K562 (cell line): Measurements from ENCODE around the gene WIPF3. TPM values are rescaled to one million over a fixed set of nuclear protein-coding genes. Genes with fewer than 3 reads are reported as not detected.
A peak's percentile ranks its signal among the peaks of the same experiment; 100 is the strongest.

Experiments used
- CREB1 ChIP-seq, 2 experiments: sonication (generic) in 1 of 2; formaldehyde crosslinking in 1 of 2; IDR thresholded peaks; 2 replicates each; pipeline versions ENCODE4 v1.6.1 to v1.8.0; 2012 to 2022; ENCODE audit warnings: inconsistent platforms in 1 of 2, mild to moderate bottlenecking in 1 of 2, missing genetic modification reagents in 1 of 2, moderate library complexity in 1 of 2
- KLF16 ChIP-seq: IDR thresholded peaks from 2 replicates; pipeline ENCODE4 v1.6.1; 2016; ENCODE audit warnings: antibody characterized with exemption
- NCOA2 ChIP-seq, 2 experiments: fragments of 450-650 bp; IDR thresholded peaks; 2 replicates each; pipeline ENCODE4 v1.6.1; 2018; ENCODE audit warnings: mild to moderate bottlenecking in 2 of 2, moderate library complexity in 1 of 2; ENCODE audit not compliant: partially characterized antibody in 2 of 2
- PHB2 ChIP-seq: fragments of 450-650 bp; IDR thresholded peaks from 2 replicates; pipeline ENCODE4 v1.6.1; 2017; ENCODE audit warnings: low read depth
- RB1 ChIP-seq: fragments of 450-650 bp; IDR thresholded peaks from 2 replicates; pipeline ENCODE4 v1.6.1; 2017; ENCODE audit warnings: low read depth, mild to moderate bottlenecking
- RBBP5 ChIP-seq: fragments of 200-600 bp; sonication (generic); IDR thresholded peaks from 2 replicates; pipeline ENCODE4 v1.6.1; 2012; ENCODE audit warnings: borderline replicate concordance, mild to moderate bottlenecking, low read length, control low read depth, inconsistent platforms; ENCODE audit not compliant: insufficient read depth, poor library complexity, severe bottlenecking
- STAT5A ChIP-seq: IDR thresholded peaks from 2 replicates; pipeline ENCODE4 v1.6.1; 2012; ENCODE audit warnings: low read length, inconsistent platforms, borderline replicate concordance
- TBL1XR1 ChIP-seq, 2 experiments: IDR thresholded peaks; 2 replicates each; pipeline ENCODE4 v1.6.1; 2012; ENCODE audit warnings: improper control_type of control experiment in 2 of 2, low read length in 2 of 2, mild to moderate bottlenecking in 1 of 2
- TEAD4 ChIP-seq, 2 experiments: sonication (generic) in 1 of 2; formaldehyde crosslinking in 1 of 2; IDR thresholded peaks; 2 replicates each; pipeline versions ENCODE4 v1.6.1 to v1.8.0; 2012 to 2022; ENCODE audit warnings: borderline replicate concordance in 1 of 2, inconsistent platforms in 1 of 2, low read length in 1 of 2, mild to moderate bottlenecking in 1 of 2, missing genetic modification reagents in 1 of 2
- ZNF766 ChIP-seq: fragments of 200-800 bp; sonication (Bioruptor generic); conservative IDR thresholded peaks from 2 replicates; pipeline ENCODE4 v1.6.1; 2016; ENCODE audit warnings: missing genetic modification characterization, missing compliant biosample characterization
- polyA plus RNA-seq, 8 experiments: library from polyadenylated mRNA; depleted of rRNA in 4 of 8; stranded (reverse) in 5 of 8; unstranded in 3 of 8; fragments of >200 nt; fragmentation: Nextera tagmentation in 2 of 8; fragmentation: Illumina TruSeq in 1 of 8; extraction: Ambion mirVana in 2 of 8; extraction: Trizol in 1 of 8; gene quantifications; 2 replicates each; pipeline versions ENCODE4 v1.2.1 to v1.2.3, GENCODE V29; 2011 to 2014; ENCODE audit warnings: inconsistent platforms in 1 of 8, missing spikeins in 1 of 8
- total RNA-seq, 7 experiments: library from RNA; depleted of rRNA in 6 of 7; stranded (reverse); fragments of >200 nt in 6 of 7; fragmentation: Illumina TruSeq in 2 of 7; extraction: Trizol in 2 of 7; gene quantifications; 2 replicates each; pipeline versions ENCODE4 v1.2.1 to v1.2.3, GENCODE V29; 2011 to 2021; ENCODE audit warnings: low replicate concordance in 1 of 7
- TF ChIP-seq, protein P1 (sequence below): fragments of 450-650 bp; IDR thresholded peaks from 2 replicates; pipeline ENCODE4 v1.6.1; 2016; ENCODE audit warnings: mild to moderate bottlenecking
- TF ChIP-seq, protein P2 (sequence below): sonication (generic); formaldehyde crosslinking; IDR thresholded peaks from 2 replicates; pipeline ENCODE4 v1.8.1; 2023; ENCODE audit warnings: mild to moderate bottlenecking, missing genetic modification reagents
- TF ChIP-seq, protein P3 (sequence below), 2 experiments: fragments of 450-650 bp; formaldehyde crosslinking in 1 of 2; IDR thresholded peaks; 2 replicates each; pipeline versions ENCODE4 v1.4.0 to v1.6.1; 2014 to 2020; ENCODE audit warnings: mild to moderate bottlenecking in 2 of 2, borderline replicate concordance in 1 of 2, low read depth in 1 of 2
- TF ChIP-seq, protein P4 (sequence below): fragments of 450-650 bp; formaldehyde crosslinking; IDR thresholded peaks from 2 replicates; pipeline ENCODE4 v1.4.0; 2020; ENCODE audit warnings: mild to moderate bottlenecking

Gene WIPF3
- total and polyA plus RNA-seq, 9 of the 15 experiments (the other 6 are each of a cell fraction or from before 2014, with no cell fraction given), result 0.18 to 3.2 (median 1.7) TPM

DNA sequence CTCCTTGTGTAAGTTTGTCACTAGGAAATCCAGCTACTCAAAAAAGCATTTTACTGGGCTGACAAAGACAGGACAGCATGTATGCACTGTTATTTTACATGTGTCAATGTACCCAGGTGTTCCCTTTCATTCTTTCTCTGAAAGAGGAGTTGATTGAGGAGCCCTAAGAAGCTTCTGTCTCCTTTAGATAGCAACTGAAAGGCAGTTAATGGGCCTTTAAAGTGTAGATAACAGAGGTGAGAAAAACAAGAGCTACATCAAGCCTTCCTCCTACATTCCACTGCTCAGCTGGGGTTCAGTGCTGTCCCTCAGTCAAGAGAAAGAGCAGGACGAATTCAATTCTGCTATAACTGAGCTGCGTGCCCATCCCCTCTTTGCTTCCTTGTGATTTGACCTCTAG, 12.8 kb upstream of the WIPF3 start (continued):
- TF ChIP-seq, protein P1, sequence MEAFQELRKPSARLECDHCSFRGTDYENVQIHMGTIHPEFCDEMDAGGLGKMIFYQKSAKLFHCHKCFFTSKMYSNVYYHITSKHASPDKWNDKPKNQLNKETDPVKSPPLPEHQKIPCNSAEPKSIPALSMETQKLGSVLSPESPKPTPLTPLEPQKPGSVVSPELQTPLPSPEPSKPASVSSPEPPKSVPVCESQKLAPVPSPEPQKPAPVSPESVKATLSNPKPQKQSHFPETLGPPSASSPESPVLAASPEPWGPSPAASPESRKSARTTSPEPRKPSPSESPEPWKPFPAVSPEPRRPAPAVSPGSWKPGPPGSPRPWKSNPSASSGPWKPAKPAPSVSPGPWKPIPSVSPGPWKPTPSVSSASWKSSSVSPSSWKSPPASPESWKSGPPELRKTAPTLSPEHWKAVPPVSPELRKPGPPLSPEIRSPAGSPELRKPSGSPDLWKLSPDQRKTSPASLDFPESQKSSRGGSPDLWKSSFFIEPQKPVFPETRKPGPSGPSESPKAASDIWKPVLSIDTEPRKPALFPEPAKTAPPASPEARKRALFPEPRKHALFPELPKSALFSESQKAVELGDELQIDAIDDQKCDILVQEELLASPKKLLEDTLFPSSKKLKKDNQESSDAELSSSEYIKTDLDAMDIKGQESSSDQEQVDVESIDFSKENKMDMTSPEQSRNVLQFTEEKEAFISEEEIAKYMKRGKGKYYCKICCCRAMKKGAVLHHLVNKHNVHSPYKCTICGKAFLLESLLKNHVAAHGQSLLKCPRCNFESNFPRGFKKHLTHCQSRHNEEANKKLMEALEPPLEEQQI, result peak; percentile 97
- TF ChIP-seq KLF16, result peak; percentile 96
- peak; percentile 99 for TF ChIP-seq TEAD4 (IDR thresholded peaks at IDR 0.05; ENCODE audit: low read length)
- no peak for TF ChIP-seq TEAD4 (CRISPR knock-in tag; IDR thresholded peaks at IDR 0.05; ENCODE audit: borderline replicate concordance)
- TF ChIP-seq RBBP5, result no peak
- TF ChIP-seq, protein P2, sequence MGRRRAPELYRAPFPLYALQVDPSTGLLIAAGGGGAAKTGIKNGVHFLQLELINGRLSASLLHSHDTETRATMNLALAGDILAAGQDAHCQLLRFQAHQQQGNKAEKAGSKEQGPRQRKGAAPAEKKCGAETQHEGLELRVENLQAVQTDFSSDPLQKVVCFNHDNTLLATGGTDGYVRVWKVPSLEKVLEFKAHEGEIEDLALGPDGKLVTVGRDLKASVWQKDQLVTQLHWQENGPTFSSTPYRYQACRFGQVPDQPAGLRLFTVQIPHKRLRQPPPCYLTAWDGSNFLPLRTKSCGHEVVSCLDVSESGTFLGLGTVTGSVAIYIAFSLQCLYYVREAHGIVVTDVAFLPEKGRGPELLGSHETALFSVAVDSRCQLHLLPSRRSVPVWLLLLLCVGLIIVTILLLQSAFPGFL (CRISPR knock-in tag), result no peak
- peak; percentile 73; the same call in 1 of the 2 replicates for TF ChIP-seq ZNF766 (CRISPR knock-in tag)
- TF ChIP-seq, protein P3, sequence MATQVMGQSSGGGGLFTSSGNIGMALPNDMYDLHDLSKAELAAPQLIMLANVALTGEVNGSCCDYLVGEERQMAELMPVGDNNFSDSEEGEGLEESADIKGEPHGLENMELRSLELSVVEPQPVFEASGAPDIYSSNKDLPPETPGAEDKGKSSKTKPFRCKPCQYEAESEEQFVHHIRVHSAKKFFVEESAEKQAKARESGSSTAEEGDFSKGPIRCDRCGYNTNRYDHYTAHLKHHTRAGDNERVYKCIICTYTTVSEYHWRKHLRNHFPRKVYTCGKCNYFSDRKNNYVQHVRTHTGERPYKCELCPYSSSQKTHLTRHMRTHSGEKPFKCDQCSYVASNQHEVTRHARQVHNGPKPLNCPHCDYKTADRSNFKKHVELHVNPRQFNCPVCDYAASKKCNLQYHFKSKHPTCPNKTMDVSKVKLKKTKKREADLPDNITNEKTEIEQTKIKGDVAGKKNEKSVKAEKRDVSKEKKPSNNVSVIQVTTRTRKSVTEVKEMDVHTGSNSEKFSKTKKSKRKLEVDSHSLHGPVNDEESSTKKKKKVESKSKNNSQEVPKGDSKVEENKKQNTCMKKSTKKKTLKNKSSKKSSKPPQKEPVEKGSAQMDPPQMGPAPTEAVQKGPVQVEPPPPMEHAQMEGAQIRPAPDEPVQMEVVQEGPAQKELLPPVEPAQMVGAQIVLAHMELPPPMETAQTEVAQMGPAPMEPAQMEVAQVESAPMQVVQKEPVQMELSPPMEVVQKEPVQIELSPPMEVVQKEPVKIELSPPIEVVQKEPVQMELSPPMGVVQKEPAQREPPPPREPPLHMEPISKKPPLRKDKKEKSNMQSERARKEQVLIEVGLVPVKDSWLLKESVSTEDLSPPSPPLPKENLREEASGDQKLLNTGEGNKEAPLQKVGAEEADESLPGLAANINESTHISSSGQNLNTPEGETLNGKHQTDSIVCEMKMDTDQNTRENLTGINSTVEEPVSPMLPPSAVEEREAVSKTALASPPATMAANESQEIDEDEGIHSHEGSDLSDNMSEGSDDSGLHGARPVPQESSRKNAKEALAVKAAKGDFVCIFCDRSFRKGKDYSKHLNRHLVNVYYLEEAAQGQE (IDR thresholded peaks at IDR 0.05; ENCODE audit: borderline replicate concordance), result peak; percentile 37; the same call in 1 of the 2 replicates
- TF ChIP-seq, protein P3 (CRISPR knock-in tag; IDR thresholded peaks at IDR 0.05; ENCODE audit: low read depth), result no peak
- peak; percentile 91 for TF ChIP-seq PHB2
- peak; percentile 94 for TF ChIP-seq STAT5A
- peak; percentile 61 for TF ChIP-seq CREB1 (IDR thresholded peaks at IDR 0.05)
- TF ChIP-seq CREB1 (CRISPR knock-in tag; IDR thresholded peaks at IDR 0.05), result no peak
- peak; percentile 75 to 91; a peak in 3 of 4 replicates for TF ChIP-seq TBL1XR1 (IDR thresholded peaks at IDR 0.05; ENCODE audit: low read length in 2 of 2)
- peak; percentile 57 to 98 for TF ChIP-seq NCOA2 (IDR thresholded peaks at IDR 0.05; ENCODE audit: partially characterized antibody in 2 of 2)
- TF ChIP-seq, protein P4, sequence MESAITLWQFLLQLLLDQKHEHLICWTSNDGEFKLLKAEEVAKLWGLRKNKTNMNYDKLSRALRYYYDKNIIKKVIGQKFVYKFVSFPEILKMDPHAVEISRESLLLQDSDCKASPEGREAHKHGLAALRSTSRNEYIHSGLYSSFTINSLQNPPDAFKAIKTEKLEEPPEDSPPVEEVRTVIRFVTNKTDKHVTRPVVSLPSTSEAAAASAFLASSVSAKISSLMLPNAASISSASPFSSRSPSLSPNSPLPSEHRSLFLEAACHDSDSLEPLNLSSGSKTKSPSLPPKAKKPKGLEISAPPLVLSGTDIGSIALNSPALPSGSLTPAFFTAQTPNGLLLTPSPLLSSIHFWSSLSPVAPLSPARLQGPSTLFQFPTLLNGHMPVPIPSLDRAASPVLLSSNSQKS (CRISPR knock-in tag), result no peak
- TF ChIP-seq RB1, result 0 out of 2 replicates have a peak, but pooled peaks have one; percentile 37
